ENCODE results near the gene METAP1D. TPM values are rescaled to one million over a fixed set of nuclear protein-coding genes. Genes with fewer than 3 reads are reported as not detected.
A peak's percentile ranks its signal among the peaks of the same experiment; 100 is the strongest.

Gene METAP1D
- total RNA-seq, 1 experiment from 2014 or later: 12.7 TPM

GRCh38 chr2:172046080-172046678 is 46.4 kb downstream of the METAP1D start:
- no peaks in the 10 kb centered on the region for H3K27me3 ChIP-seq (replicated peaks; ENCODE audit: insufficient read depth, low read depth, low read length, poor library complexity)
- H3K36me3 ChIP-seq (ENCODE audit: insufficient read depth, low read length, poor library complexity, severe bottlenecking): no peaks in the 10 kb centered on the region
- DNase-seq (ENCODE audit: low spot score): peak; percentile 81
- TF ChIP-seq CTCF (conservative IDR thresholded peaks at IDR 0.05; ENCODE audit: low read depth, low read length) (no peak), EZH2 (IDR thresholded peaks at IDR 0.05; ENCODE audit: borderline replicate concordance, low read depth, low read length, poor library complexity, severe bottlenecking) (no peak)
- no peak overlapping the region for H3K4me3 ChIP-seq (ENCODE audit: low read depth, low read length, poor library complexity, severe bottlenecking)
- POLR2A ChIA-PET (ENCODE audit: low non-redundant PET): interaction anchor here (0.6 kb wide), 1 partner anchor 348 kb away, joined by 4 read pairs; no protein-coding TSS in a partner anchor
- peaks cover 32% of the 10 kb centered on the region for H3K4me1 ChIP-seq (ENCODE audit: insufficient read depth, low read length, poor library complexity, severe bottlenecking)
- no peaks in the 10 kb centered on the region for H3K9me3 ChIP-seq (ENCODE audit: low read depth, low read length, poor library complexity, severe bottlenecking)
- BruUV-seq (replicated peaks): no TSS peak
- intact Hi-C loops (cut with micrococcal nuclease; ENCODE audit: unreplicated experiment): no loop called here
- H3K27ac ChIP-seq (ENCODE audit: low read depth, low read length, poor library complexity, severe bottlenecking): peak overlapping the region; percentile 89
- CTCF ChIA-PET: no interaction called here

- intact Hi-C loops (cut with micrococcal nuclease; ENCODE audit: unreplicated experiment): no loop called here
- no peaks in the 10 kb centered on the region for H3K9me3 ChIP-seq (ENCODE audit: low read depth, low read length, poor library complexity, severe bottlenecking)
- H3K27me3 ChIP-seq (replicated peaks; ENCODE audit: insufficient read depth, low read depth, low read length, poor library complexity): no peaks in the 10 kb centered on the region
- BruUV-seq (replicated peaks): no TSS peak
- TF ChIP-seq CTCF (conservative IDR thresholded peaks at IDR 0.05; ENCODE audit: low read depth, low read length): no peak
- TF ChIP-seq EZH2 (IDR thresholded peaks at IDR 0.05; ENCODE audit: borderline replicate concordance, low read depth, low read length, poor library complexity, severe bottlenecking): no peak
- H3K27ac ChIP-seq (ENCODE audit: low read depth, low read length, poor library complexity, severe bottlenecking): peak overlapping the region; percentile 89
- ChIA-PET POLR2A (ENCODE audit: low non-redundant PET) (no interaction called here), CTCF (interaction anchor here (0.6 kb wide), 1 partner anchor 1242 kb away, joined by 4 read pairs; no protein-coding TSS in a partner anchor)
- no peak for DNase-seq (ENCODE audit: low spot score)
- no peak overlapping the region for H3K4me3 ChIP-seq (ENCODE audit: low read depth, low read length, poor library complexity, severe bottlenecking)
- H3K36me3 ChIP-seq (ENCODE audit: insufficient read depth, low read length, poor library complexity, severe bottlenecking): no peaks in the 10 kb centered on the region
- H3K4me1 ChIP-seq (ENCODE audit: insufficient read depth, low read length, poor library complexity, severe bottlenecking): peaks cover 39% of the 10 kb centered on the region
Observed at GRCh38 chr2:172046866-172047565, 47.3 kb downstream of the METAP1D start.

GRCh38 chr2:172047566-172048507 is 48.1 kb downstream of the METAP1D start:
- ChIA-PET CTCF (no interaction called here), POLR2A (ENCODE audit: low non-redundant PET) (no interaction called here)
- intact Hi-C loops (cut with micrococcal nuclease; ENCODE audit: unreplicated experiment): no loop called here
- no peaks in the 10 kb centered on the region for H3K27me3 ChIP-seq (replicated peaks; ENCODE audit: insufficient read depth, low read depth, low read length, poor library complexity)
- TF ChIP-seq CTCF (conservative IDR thresholded peaks at IDR 0.05; ENCODE audit: low read depth, low read length) (no peak), EZH2 (IDR thresholded peaks at IDR 0.05; ENCODE audit: borderline replicate concordance, low read depth, low read length, poor library complexity, severe bottlenecking) (no peak)
- H3K9me3 ChIP-seq (ENCODE audit: low read depth, low read length, poor library complexity, severe bottlenecking): no peaks in the 10 kb centered on the region
- no peak overlapping the region for H3K4me3 ChIP-seq (ENCODE audit: low read depth, low read length, poor library complexity, severe bottlenecking)
- BruUV-seq (replicated peaks): no TSS peak
- H3K4me1 ChIP-seq (ENCODE audit: insufficient read depth, low read length, poor library complexity, severe bottlenecking): peaks cover 47% of the 10 kb centered on the region
- no peak overlapping the region for H3K27ac ChIP-seq (ENCODE audit: low read depth, low read length, poor library complexity, severe bottlenecking)
- DNase-seq (ENCODE audit: low spot score): no peak
- no peaks in the 10 kb centered on the region for H3K36me3 ChIP-seq (ENCODE audit: insufficient read depth, low read length, poor library complexity, severe bottlenecking)
